CD4-positive, alpha-beta T cell treated with Interleukin-10 for 1 hour (primary cell): ENCODE results near the gene POLR3GL.

Experiments
- DNase-seq: peaks from one replicate; pipeline ENCODE4 v3.0.0-alpha.2; 2020

Gene POLR3GL

DNA sequence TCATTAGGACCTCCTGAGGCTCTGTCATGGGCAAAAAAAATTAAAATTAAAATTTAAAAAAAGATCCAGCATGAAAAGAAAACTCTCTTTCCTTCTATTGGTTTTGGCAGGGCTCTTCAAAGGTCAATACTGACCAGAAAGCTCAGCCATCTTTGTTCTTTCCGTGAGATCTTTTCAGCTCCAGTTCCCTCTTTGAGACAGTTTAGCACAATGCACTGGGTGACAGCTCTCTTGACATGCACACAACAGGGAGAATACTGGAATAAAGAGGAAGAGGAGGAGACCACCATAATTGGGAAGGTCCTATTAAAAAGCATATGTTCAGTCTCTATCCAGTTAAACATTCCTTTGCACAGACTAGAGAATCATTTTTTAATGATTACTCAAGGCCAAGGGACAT, 13.0 kb upstream of the POLR3GL start:
- DNase-seq: no peak

DNA sequence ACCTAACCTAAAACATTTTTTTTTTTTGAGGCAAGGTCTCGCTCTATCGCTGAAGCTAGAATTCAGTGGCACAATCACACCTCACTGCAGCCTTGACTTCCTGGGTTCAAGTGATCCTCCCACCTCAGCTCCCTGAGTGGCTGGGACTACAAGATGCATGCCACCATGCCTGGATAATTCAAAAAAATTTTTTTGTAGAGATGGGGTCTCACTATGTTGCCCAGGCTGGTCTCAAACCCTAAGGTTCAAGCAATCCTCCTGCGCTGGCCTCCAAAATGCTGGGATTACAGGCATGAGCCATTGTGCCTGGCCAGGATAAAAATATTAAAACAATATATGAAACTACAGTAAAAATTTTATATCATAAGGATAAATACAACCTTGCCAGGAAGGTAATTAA, 11.6 kb upstream of the POLR3GL start:
- DNase-seq: no peak

DNA sequence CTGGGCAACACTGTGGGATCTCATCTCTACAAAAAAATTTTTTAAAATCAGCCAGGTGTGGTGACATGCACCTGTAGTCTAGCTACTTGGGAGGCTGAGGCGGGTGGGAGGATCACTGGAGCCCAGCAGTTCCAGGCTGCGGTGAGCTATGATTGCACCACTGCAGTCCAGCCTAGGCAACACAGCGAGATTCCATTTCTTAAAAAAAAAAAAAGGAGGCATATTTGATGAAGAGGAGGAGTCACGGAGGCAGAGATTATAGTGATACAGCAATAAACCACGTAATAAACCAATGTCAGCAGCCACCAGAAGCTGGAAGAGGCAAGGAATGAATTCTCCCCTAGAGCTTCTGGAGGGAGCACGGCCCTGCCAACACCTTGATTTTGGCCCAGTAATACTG, 10.6 kb upstream of the POLR3GL start:
- no peak for DNase-seq

DNA sequence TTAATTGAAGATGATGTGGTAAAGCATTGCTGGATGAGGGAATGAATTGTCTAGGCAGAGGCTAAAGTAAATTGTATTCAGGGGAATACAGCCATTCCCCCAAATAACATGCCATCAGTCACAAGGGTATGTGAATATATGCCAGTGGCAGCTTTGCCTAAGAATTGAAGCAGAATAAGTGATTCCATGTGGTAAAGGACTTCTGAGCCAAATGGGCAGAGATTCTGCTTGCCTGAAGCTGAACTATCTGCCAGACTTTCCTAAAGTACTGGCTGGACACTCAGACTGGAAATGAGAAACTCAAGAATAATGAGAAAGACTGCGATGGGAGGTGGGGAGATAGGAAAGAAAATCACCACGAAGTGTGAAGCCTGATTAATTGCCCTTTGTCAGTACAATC, 9.1 kb upstream of the POLR3GL start:
- DNase-seq: no peak

DNA sequence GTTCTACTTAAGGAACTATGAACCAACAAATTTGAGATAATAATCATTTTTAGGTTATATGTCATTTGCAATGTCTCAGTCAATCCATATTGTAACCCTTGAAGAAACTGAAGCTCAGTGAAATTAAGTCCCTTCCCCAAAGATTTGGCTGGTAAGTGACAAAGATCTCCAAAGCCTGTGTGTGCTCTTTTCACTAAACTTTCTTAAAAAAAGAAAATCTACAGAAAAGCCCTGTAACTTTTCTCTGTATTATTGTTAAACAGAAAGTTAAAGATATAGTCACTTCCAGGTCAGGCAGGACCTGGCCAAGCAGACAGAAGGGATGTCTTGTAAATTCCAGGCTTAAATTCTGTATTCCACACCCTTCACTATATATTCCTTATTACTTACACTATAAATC, 8.1 kb upstream of the POLR3GL start:
- DNase-seq: no peak

DNA sequence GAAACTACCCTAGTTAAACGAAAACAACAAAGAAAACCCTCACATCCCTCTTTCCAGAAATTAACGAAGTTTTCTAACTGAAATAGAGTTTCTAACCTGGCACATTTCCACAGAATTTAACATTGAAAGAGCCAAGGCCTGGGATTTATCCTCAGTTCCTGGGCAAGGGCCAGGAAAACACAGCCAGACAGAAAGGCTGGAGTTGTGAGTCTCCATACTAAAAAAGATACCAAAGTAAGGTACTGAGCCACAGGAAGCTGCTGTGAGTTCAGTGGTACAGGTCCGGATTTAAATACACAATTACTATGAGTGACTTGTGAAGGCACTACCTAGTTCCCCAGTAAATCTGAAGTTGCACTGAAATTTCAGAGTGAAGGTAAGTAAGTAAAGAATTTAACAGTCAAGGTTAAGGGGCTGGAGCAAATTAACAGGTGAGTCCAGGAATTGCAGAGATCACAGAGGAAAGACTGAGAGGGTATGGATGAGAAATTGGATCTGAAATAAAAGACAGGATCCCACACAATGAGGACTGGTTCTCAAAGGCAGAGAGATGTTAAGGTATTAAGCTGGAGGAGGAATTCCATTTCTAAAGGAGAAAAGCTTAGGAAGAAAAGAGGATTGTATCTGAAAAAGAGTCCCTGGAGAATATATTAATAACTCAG, 7.6 kb upstream of the POLR3GL start:
- no peak for DNase-seq

DNA sequence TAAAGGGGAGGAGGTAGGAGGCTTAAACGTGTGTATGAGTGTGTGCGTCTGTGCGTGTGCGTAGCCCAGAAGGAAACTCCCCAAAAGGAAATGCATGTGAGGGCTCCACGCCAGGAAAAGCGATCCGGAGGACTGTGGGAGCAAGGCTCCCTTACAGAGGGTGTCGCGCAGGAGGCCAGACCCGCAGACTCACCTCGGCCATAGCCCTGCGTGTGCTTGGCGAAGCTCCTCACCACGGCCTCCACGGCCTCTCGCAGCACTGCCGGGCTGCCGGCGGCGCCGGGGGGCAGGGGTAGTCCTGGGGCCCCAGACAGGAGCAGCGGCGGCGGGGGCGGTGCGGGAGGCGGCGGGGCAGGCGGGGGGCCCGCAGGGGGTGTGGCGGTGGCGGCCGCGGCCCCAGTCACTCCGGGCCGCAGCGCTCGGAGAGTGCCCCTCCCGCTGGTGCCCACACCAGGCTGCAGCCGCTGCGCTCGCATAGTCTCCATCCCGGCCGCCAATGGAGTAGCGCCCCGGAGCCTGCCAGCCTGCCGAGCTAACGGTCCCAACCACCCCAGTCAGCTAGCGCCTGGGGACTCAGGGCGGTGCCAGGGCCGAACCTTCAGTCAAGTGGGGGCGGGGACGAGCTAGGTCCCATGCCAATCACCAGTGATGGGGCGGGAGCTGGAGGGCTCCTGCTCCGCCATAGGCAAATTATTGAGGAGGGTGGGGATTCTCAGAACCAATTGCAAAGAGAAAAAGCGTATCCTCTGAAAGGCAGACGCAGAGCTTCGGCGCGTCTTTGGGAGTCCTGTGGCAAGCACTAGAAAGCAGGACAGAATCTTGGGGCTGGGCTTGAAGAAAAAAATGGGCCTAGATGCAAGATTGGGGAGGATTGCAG, 6.8 kb upstream of the POLR3GL start, which contains the start of gene LIX1L:
Gene LIX1L (minus strand): TSS at position 575 of the 877 bp plus-strand sequence. CDS start 90 bp downstream, at position 485.
- DNase-seq: peak; percentile 95

DNA sequence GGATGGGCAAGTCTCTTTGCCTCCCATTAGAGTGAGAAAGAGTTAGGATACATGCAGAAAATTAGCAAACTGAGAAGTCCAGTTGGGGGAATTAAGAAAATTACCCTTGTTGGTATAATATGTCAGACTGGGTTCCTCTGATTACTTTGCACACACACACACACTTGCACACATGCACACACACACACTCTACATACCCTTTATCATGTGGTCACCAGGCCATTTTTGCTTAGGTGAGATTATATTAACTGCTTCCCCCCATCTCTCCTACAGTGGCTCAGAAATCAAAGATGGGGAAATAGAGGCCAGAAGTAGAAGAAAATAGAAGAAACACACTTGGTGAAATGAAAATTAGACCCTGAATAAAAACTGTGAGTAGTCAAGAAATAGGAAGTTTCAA, 5.8 kb upstream of the POLR3GL start:
- DNase-seq: no peak

DNA sequence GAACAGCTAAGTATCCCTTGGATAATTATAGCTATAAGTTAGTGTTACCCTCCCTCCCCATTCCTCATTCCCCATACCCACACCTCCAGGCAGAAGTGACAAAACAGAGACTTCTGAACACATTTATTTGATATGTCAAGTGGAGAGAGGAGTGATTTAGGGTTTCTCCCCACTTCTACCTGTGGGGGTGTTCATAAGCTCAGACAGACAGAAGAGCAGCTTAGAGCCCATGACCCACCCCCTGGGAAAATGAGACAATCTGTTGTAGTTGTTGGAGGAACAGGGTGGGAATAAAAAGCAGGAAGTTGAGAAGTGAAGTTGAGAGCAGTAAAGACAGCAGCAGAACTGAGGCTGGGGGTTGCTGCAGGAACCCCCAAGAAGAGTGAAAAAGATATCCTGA, 5.2 kb upstream of the POLR3GL start:
- no peak for DNase-seq

DNA sequence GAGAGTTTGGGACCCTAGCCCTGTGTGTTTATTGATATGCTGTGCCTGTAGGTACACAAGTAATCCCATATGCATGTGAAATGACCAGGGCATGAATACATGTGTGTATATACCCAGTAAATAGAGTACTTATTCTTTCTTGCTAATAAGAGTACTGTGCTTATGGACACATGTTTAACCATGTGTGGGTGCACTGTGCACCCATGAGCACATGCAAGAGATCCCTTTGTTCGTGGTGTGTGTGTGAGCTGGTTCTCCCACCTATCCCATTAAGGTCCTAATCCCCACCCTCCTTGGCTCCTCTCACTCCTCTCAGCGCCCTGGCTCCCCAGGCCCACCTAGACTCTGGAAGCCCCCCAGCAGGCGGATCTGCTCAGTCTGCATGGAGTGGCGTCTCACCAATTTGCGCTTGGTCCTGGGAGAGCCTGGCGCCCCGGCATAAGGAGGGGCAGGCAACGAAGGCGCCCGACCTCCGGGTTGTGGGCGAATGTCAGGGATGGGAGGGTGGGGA, 4.5 kb upstream of the POLR3GL start:
- no peak for DNase-seq

DNA sequence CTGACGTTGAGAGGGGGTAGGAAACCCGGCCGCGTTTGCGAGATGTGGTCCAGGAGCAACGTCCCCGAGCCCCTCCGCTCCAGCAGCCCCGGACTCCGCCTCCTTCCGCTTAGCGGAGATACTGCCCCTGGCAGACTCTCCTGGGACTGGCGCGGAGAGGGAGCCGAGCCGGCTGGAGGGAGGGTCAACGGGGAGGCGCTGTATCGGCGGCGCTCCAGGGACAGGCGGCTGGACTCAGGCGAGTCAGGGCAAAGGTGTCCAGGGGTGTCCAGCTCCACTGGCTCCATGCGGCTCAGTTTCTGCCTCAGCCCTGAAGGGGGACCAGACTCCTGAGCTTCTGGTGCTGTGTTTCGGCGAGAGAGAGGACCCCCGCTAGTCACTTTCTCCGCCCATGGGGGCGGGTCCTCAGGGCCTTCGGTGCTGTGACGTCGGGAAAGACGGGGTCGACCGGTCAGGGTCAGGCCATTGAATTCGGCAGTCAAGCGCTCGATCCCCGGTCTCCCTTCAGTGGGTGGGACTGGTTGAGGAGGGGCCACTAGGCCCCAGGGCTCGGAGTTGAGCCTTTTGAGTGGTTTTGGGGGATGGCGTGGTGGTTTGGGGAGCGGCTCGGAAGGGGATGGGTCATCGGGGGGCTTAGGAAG, 3.9 kb upstream of the POLR3GL start:
- DNase-seq: peak; percentile 55

DNA sequence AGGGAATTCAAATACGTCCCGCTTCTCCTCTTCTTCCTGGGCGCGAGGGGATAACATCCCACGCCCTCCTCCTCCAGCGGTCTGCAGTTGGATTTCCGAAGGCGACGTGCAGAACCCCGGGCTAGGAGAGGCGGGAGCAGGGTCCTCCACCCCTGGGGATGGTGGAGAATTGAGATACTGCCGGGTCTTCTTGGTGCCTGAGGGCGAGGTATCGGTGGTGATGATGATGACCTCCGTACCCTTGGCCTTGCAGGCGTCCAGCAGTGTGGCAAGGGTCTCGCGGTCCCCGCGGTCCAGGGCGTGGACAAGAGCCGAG, 3.4 kb upstream of the POLR3GL start:
- DNase-seq: no peak

DNA sequence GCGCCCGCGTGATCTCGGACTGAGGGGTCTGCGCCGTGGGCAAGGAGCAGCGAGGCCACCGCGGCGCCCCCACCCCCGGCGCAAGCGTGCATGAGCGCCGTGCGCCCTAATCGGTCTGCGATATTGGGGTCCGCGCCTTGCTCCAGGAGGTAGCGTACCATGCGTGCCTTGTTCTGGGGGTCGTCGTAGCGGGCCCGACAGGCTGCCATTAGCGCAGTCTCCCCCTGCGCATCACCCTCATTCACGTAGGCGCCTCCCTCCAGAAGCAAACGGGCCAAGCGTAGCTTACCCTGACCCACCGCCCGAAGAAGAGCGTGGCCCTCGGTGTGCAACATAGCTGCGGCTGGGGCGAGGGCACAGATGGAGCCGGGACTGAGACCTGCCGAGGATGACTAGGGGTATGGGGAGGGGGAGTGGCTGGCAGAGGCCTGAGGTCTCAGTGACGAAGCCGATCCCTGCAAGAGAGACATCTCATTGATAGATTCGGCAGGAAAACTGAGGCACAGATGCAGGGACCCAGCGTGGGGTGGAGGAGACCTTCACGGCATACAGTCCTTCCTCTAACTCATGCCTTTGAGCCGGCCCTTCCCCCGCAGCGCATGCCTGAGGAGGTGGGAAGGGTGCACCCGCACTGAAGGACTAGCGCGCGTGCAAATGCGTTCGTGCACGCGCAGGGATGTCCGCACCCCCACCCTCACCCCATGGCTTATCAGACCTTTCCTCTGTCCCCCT, 2.9 kb upstream of the POLR3GL start:
- DNase-seq: peak; percentile 44

DNA sequence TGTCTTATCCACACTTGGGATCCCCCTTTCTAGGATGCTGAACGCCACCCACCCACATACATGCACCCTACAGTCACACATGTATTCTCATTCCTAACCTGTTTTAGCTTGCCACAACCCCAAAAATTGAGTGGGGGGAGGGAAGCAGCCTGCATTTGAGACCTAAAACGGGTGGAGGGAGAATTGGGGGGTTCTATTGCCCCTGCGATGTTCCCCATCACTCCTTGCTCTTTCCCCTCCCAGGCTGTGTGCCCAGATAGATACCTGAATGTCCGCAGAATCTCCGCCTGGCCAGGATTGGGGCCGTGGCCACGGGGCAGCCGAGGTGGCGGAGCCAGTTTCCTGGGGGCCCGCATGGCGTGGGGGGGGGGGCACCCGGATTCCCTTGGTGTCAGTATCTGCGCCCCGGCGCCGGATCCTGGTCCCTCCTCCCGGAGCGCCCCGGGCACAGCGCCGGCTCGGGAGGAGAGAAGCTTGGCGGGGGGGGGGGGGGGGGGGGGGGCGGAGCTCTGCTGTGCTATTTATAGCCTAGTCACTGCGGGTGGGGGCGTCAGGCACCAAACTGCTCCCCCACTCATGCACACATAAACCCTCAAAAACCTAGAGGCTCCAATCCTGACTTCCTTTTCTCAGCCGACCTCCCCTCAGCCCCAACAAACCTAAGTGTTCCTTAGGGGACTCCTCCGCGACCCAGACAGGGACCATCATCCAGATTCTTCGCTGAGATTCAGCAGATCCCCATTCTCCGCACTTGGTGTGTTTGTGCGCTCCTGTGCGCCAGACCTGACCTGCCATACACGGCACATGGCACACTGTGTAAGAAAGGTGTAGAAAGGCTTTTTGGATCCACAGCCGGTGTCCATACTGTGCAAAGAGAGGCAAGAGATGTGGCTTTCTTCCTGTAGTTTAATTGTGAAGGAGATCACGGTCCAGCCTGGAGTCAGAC, 2.1 kb upstream of the POLR3GL start:
- peak; percentile 51 for DNase-seq

DNA sequence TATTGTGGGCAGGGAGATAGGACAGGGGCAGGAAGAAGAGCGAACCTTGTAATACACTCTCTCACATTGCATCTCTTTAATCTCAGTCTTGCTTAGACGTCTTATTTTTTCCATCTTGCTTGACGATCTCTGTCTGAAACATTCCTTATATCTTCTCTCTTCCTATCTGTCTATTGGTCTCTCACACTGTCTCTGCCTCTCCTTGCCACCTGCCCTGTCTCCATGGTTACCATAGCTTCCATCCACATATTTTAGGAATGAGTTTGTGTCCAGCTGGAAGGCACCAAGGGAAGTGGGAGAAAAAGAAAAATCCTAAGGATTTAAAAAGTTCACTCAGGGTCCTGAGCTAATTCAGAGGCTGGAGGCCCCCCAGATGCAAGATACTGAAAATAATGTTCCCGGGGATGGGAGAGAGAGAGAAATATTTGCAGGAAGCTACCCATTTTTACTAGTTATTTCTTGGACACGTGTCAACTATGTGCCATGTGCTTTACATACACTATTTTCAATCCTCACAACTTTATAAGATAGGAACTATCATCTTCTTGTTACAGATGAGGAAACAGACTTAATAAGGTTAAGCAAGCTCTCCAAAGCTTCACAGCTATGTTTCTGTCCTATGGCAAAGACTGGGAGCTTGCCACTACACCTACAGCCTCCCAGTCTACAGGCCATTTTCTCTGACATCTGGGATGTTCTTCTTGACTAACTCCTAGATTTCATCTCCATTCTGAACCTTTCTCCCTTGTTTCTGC, 1.0 kb upstream of the POLR3GL start:
- DNase-seq: no peak

DNA sequence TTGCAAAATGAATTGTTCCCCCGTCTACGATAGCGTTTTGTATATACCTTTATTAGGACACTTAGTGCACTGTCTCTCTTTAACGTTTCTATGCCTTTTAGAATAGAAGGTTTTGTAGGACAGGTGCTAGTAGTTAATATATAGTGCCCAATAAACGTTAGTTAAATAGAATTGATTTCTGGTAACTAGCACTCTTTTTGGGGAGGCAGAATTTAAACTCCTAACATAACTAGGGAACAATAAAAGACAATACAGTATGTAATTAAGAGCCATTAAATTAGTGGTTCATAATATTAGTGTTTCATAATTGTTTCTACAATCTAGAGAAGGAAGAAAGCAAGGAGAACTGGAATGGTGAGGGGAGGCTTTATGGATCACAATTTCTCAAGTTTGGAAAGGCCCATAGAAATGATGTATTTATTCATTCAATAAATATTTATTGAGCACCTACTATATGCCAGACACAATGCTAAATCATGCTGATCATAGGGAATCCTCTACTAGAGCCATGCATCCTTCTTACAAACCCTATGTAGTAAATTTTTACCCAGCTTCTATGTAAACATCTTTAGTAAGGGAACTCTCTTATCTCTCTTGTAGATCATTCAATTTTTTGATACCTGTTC, 742 bp downstream of the POLR3GL start:
- DNase-seq: no peak

DNA sequence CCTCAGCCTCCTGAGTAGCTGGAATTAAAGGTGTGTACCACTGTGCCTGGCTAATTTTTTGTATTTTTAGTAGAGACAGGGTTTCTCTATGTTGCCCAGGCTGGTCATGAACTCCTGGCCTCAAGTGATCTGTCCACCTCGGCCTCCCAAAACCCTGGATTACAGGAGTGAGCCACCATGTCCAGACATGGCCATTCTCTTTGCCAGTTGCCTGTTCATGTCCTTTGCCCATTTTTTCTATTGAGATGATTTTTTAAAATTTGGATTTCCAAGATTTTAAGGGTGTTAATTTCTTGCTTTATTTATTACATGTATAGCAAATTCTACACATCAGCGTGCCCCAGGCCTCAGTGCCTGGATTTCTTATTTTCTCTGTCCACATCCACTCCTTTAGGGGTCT, 2.8 kb downstream of the POLR3GL start:
- DNase-seq: no peak

DNA sequence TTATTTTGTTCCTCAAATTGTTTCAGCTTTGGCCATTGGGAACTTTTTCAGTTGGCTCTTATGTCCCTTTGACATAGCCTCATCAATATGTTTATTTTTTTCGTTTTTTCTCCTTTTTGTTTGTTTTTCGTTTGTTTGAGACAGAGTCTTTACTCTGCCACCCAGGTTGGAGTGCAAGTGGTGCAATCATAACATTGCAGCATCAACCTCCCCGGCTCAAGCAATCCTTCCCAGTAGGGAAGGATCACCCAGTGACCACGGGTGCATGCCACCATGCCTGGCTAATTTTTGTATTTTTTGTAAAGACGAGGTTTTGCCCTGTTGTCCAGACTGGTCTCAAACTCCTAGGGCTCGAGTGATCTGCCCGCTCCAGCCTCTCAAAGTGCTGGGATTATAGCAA, 8.1 kb downstream of the POLR3GL start:
- no peak for DNase-seq

DNA sequence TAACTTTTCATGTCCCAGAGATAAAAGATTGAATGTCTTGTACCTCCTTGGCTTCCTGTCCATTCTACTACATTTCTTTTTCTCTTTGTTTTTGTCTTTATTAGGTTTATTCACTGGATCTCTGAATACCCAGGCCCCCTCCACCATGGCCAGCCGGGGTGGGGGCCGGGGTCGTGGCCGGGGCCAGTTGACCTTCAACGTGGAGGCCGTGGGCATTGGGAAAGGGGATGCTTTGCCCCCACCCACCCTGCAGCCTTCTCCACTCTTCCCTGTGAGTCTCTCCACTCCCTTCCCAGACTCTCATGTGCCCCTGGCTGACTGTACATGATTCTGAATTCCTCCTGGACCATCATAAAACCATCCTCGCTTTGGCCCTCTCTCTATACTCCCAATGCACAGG, 10.2 kb downstream of the POLR3GL start:
- no peak for DNase-seq

DNA sequence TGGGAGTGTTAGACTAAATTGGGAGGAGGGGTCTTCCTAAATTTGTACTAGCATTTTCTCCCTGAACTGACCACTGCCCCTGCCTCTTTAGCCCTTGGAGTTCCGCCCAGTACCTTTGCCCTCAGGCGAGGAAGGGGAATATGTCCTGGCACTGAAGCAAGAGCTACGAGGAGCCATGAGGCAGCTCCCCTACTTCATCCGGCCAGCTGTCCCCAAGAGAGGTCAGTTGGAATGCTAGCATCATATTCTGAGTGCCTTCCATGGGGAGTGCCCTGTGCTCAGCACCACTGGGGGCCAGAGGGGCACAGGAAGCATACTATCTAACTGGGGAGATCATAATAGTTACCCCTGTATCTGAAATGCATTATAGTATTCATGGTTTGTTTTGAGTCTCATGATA, 10.7 kb downstream of the POLR3GL start:
- no peak for DNase-seq

DNA sequence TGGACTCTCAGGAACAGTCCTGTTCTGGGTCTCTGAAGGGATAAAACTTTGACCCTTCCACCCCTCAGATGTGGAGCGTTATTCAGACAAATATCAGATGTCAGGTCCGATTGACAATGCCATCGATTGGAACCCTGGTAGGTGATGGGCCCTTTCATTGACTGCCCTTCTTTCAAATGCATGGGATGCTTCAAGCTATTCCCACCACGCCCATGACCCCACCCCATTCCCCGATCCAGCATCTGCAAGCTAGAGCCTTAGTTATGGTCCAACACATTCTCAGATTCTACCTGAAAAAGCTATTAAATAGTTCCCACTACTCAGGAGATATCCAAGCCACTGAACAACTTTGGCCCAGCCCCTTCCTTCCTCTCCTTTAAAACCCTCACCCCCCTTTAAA, 12.5 kb downstream of the POLR3GL start:
- no peak for DNase-seq
